ENCODE results near the gene PGA5.
A peak's percentile ranks its signal among the peaks of the same experiment; 100 is the strongest.
"Not testable (repeated sequence)": the region's sequence is repeated elsewhere in the genome, so short reads cannot be mapped to it uniquely, and the experiment has no call there.

The PGA5 gene

GRCh38 chr11:61226457-61227137 is 14.4 kb upstream of the PGA5 start:
- not testable (repeated sequence) for DNase-seq (ENCODE audit: low read depth in 2 of 3, low spot score in 1 of 3)

GRCh38 chr11:61229458-61229857 is 11.5 kb upstream of the PGA5 start:
- DNase-seq (ENCODE audit: low read depth in 2 of 3, low spot score in 1 of 3): not testable (repeated sequence)

- DNase-seq (ENCODE audit: low read depth in 2 of 3, low spot score in 1 of 3): not testable (repeated sequence)
These were observed 9.9 kb upstream of the PGA5 start for GRCh38 chr11:61231033-61231432.

- not testable (repeated sequence) for DNase-seq (ENCODE audit: low read depth in 2 of 3, low spot score in 1 of 3)
These were observed 9.4 kb upstream of the PGA5 start for GRCh38 chr11:61231585-61231984.

GRCh38 chr11:61232548-61233145 is 8.3 kb upstream of the PGA5 start:
- not testable (repeated sequence) for DNase-seq (ENCODE audit: low read depth in 2 of 3, low spot score in 1 of 3)

GRCh38 chr11:61237130-61237529 is 3.8 kb upstream of the PGA5 start:
- not testable (repeated sequence) for DNase-seq (ENCODE audit: low read depth in 2 of 3, low spot score in 1 of 3)

- not testable (repeated sequence) for DNase-seq (ENCODE audit: low read depth in 2 of 3, low spot score in 1 of 3)
These were observed 687 bp upstream of the PGA5 start for GRCh38 chr11:61240288-61240687.

- DNase-seq (ENCODE audit: low read depth in 2 of 3, low spot score in 1 of 3): not testable (repeated sequence)
These were observed 551 bp downstream of the PGA5 start for GRCh38 chr11:61241526-61241925.

GRCh38 chr11:61245284-61245964 is 4.4 kb downstream of the PGA5 start:
- DNase-seq (ENCODE audit: low read depth in 2 of 3, low spot score in 1 of 3): not testable (repeated sequence)

- not testable (repeated sequence) for DNase-seq (ENCODE audit: low read depth in 2 of 3, low spot score in 1 of 3)
These were observed 7.1 kb downstream of the PGA5 start for GRCh38 chr11:61248071-61248470.

- DNase-seq (ENCODE audit: low read depth in 2 of 3, low spot score in 1 of 3): not testable (repeated sequence)
These were observed 8.2 kb downstream of the PGA5 start for GRCh38 chr11:61249201-61249600.

GRCh38 chr11:61250796-61251765 is 10.1 kb downstream of the PGA5 start:
- DNase-seq (ENCODE audit: low read depth in 2 of 3, low spot score in 1 of 3): not testable (repeated sequence)

GRCh38 chr11:61252332-61252731 is 11.4 kb downstream of the PGA5 start:
- not testable (repeated sequence) for DNase-seq (ENCODE audit: low read depth in 2 of 3, low spot score in 1 of 3)

- DNase-seq (ENCODE audit: low read depth in 2 of 3, low spot score in 1 of 3): peak; percentile 50 to 65 (median 54)
These were observed 13.5 kb downstream of the PGA5 start for GRCh38 chr11:61254403-61255025.

- DNase-seq (ENCODE audit: low read depth in 2 of 3, low spot score in 1 of 3): no peak
These were observed 15.9 kb downstream of the PGA5 start for GRCh38 chr11:61256710-61257482.

- DNase-seq (ENCODE audit: low read depth in 2 of 3, low spot score in 1 of 3): no peak
These were observed 17.6 kb downstream of the PGA5 start for GRCh38 chr11:61258546-61258945.

GRCh38 chr11:61259363-61259762 is 18.4 kb downstream of the PGA5 start:
- DNase-seq (ENCODE audit: low read depth in 2 of 3, low spot score in 1 of 3): no peak

GRCh38 chr11:61264371-61264770 is 23.4 kb downstream of the PGA5 start:
- no peak for DNase-seq (ENCODE audit: low read depth in 2 of 3, low spot score in 1 of 3)

- DNase-seq (ENCODE audit: low read depth in 2 of 3, low spot score in 1 of 3): no peak
These were observed 23.8 kb downstream of the PGA5 start for GRCh38 chr11:61264795-61265194.

- no peak for DNase-seq (ENCODE audit: low read depth in 2 of 3, low spot score in 1 of 3)
These were observed 24.4 kb downstream of the PGA5 start for GRCh38 chr11:61265357-61265756.
